ENCODE measurements around the gene RET. TPM values are rescaled to one million over a fixed set of nuclear protein-coding genes. Genes with fewer than 3 reads are reported as not detected.
"Not testable (repeated sequence)": the region's sequence is repeated elsewhere in the genome, so short reads cannot be mapped to it uniquely, and the experiment has no call there.

The RET gene
- total RNA-seq, 2 experiments from 2014 or later: 0.38 to 0.45 TPM

DNA sequence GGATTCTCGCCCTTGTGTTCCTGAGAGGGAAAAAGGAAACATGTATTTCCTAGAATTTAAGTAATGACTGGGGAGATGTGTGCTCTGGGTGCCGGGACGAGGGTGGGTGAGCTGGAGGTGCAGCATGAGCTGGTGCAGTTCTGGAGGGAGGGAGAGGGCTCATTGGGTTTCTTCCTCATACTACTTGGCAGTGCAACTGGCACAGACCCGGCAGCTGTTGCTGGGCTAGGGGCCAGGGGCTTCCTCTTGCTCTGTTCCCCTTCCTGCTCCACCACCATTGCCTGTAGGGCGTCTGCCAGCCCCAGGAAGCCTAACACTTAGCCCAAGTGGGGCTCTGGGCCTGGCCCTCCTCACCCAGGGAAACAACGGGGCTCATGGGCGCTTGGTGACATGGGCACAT is 5.9 kb downstream of the RET start:
- CTCF ChIA-PET: no interaction called here
- no peaks in the 10 kb centered on the region for H3K36me3 Mint-ChIP-seq
- no peak overlapping the region for H3K4me3 Mint-ChIP-seq
- H3K27me3 Mint-ChIP-seq: peaks cover 25% of the 10 kb centered on the region
- H3K9me3 Mint-ChIP-seq (ENCODE audit: low read depth): no peaks in the 10 kb centered on the region
- peaks cover 6% of the 10 kb centered on the region for H3K4me1 Mint-ChIP-seq
- ATAC-seq (no peak), DNase-seq (no peak)
- H3K27ac Mint-ChIP-seq: no peak overlapping the region

DNA sequence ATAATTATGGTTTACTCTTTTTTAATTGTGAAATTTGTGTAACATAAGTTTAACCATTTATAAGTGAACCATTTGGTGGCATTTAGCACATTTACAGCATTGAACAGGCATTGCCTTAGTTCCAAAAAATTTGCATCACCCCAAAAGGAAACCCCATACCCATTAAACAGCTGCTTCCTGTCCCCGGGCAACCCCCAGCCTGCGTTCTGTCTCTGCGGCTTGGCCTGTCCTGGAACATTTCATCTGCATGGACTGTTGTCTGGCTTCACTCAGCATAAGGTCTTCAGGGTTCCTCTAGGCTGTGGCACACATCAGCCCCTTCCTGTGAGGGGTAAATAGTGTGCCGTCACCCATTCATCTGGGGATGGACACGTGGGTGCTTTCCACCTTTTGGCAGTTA is 6.9 kb downstream of the RET start:
- Mint-ChIP-seq H3K36me3 (no peaks in the 10 kb centered on the region), H3K27ac (no peak overlapping the region), H3K4me3 (no peak overlapping the region), H3K4me1 (peaks cover 1% of the 10 kb centered on the region), H3K27me3 (peaks cover 16% of the 10 kb centered on the region), H3K9me3 (ENCODE audit: low read depth) (no peaks in the 10 kb centered on the region)
- CTCF ChIA-PET: no interaction called here
- ATAC-seq (no peak), DNase-seq (no peak)

DNA sequence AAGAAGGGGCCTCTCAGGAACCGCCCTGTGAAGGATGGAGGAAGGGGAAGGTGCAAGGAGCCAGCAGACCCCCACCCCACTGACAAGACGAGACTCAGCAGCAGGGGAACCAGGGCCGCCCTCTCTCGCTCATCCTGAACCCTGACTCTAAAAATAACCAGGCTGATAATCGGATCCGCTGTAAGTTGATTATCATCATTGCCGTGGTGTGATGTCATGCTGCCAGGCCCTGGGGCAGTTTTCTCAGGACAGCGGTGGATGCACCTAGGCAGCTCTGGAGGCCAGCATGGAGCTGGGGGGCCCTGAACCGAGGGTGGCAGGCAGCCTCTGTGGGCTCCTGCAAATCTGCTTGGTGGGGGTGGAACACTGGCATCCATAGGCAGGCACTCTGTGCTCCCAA is 7.9 kb downstream of the RET start:
- Mint-ChIP-seq H3K4me3 (no peak overlapping the region), H3K4me1 (peaks cover 1% of the 10 kb centered on the region), H3K36me3 (no peaks in the 10 kb centered on the region), H3K27me3 (peaks cover 6% of the 10 kb centered on the region), H3K27ac (no peak overlapping the region), H3K9me3 (ENCODE audit: low read depth) (no peaks in the 10 kb centered on the region)
- ATAC-seq (no peak), DNase-seq (no peak)
- CTCF ChIA-PET: interaction anchor here (1.5 kb wide), 1 partner anchor 10 kb away, joined by 4 read pairs; no protein-coding TSS in a partner anchor

DNA sequence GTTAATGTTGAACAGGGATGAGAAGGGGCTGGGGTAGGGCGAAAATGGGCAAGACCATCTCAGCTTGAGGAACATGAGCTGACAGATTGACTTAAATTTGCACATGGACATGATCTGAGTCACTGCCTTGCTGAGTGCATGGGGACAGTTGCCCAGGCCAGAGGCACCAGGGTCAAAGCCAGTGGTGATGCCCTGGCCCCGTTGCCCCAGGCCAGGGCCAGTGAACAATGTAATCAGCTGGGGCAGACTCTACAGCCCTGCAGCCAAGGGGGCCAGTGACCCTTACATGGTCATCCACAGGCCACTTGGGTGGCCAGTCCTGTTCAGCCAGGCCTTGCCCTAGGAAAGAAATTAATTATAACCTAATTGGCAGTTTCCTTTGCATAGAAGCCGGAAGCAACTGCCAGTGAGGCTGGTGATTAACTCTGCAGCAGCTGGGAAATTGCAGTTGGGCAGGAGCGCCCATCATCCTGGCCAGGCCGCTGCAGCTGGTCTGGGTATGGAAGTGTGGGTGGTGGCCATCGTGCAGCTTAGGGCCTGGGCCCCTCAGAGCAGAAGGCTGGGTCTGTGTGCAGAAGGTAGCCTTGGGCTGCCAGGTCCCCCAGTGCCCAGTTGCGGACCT is 9.6 kb downstream of the RET start:
- CTCF ChIA-PET: interaction anchor here (1.5 kb wide), 2 partner anchors 8 to 11 kb away, joined by 3 to 4 read pairs; no protein-coding TSS in a partner anchor
- ATAC-seq: no peak
- H3K4me1 Mint-ChIP-seq: peaks cover 1% of the 10 kb centered on the region
- H3K36me3 Mint-ChIP-seq: no peaks in the 10 kb centered on the region
- H3K27me3 Mint-ChIP-seq: peaks cover 5% of the 10 kb centered on the region
- no peak overlapping the region for H3K27ac Mint-ChIP-seq
- H3K9me3 Mint-ChIP-seq (ENCODE audit: low read depth): no peaks in the 10 kb centered on the region
- H3K4me3 Mint-ChIP-seq: no peak overlapping the region
- no peak for DNase-seq

DNA sequence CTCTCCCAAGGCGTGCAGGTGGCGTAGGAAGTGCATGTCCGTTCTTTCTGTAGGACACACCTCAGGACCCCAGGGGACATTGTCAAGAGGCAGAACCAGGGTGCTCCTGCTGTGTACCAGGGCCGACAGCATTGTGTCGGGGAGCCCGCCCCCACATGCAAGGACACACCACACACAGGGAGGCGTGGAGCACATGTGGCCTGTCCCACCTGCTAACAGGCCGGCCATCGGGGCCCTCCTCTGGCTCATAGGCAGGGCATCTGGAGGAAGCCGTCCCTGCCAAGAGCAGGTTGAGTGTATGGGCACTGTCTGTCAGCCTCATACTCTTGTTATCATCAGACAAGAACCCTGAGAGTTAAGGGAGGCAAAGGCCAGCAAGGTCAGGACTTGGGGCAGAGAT is 12.7 kb downstream of the RET start:
- CTCF ChIA-PET: no interaction called here

DNA sequence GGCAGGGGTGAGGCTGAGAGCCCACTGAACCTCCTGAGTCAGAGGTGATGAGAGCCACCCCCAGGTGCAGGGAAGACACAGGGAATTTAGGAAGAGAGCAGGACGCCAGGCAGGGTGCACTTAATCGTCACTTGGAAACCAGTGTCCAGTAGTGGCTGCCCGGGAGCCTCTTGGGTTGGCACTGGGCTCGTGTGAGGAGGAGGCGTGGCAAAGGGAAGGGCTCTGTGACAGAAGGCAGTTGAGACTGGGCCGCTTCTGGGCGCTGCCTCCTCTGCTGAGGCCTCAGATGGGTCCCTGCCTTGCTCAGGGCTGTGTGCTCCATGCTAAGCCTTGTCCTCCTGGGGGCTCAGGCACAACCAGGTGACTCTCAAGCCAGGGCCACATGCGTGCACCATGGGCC is 13.3 kb downstream of the RET start:
- CTCF ChIA-PET: no interaction called here
- Mint-ChIP-seq H3K4me3 (no peak overlapping the region), H3K27ac (no peak overlapping the region), H3K27me3 (peaks cover 16% of the 10 kb centered on the region), H3K36me3 (no peaks in the 10 kb centered on the region), H3K4me1 (no peaks in the 10 kb centered on the region), H3K9me3 (ENCODE audit: low read depth) (no peaks in the 10 kb centered on the region)
- DNase-seq (no peak), ATAC-seq (no peak)

More for the DNA sequence above, 12.7 kb downstream of the RET start:
- Mint-ChIP-seq H3K4me1 (no peaks in the 10 kb centered on the region), H3K27ac (no peak overlapping the region), H3K4me3 (no peak overlapping the region), H3K27me3 (peaks cover 16% of the 10 kb centered on the region), H3K9me3 (ENCODE audit: low read depth) (no peaks in the 10 kb centered on the region), H3K36me3 (no peaks in the 10 kb centered on the region)
- ATAC-seq (no peak), DNase-seq (no peak)

DNA sequence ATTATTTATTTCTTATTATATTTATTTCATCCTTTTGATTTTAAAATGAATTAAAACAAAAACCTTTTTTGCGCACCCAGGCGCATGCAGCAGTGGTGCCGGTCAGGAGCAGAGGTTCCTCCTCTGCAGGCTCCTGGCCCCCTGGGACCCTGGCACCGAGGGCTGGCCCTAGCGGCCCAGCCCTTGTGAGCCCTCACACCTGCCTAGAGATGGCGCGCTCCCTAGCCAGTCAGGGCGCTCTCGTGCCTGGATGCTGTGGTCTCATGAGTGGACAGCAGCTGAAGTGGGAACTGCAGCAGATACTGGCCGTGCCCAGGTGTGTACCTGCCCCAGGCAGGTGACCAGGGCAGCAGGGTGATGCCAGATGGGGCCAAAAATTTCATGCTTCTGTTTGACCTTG is 13.8 kb downstream of the RET start:
- DNase-seq (no peak), ATAC-seq (no peak)
- Mint-ChIP-seq H3K36me3 (no peaks in the 10 kb centered on the region), H3K27ac (no peak overlapping the region), H3K9me3 (ENCODE audit: low read depth) (no peaks in the 10 kb centered on the region), H3K27me3 (peaks cover 14% of the 10 kb centered on the region), H3K4me3 (no peak overlapping the region), H3K4me1 (no peaks in the 10 kb centered on the region)
- CTCF ChIA-PET: no interaction called here

DNA sequence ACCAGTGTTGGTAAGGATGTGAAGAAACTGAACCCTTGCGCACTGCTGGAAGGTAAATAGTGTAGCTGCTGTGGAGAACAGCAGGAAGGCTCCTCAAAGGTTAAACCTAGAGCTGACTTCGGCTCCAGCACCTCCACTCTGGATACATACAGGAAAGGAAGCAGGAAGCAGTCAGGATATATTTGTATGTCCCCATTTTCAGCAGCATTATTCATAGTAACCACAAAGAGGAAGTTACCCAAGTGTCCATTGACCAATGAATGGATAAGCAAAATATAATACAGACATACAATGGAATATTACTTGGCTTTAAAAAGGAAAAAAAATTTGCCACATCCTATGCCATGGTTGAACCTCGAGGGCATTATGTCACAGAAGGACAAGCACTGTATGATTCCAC is 15.0 kb downstream of the RET start:
- DNase-seq (no peak), ATAC-seq (no peak)
- Mint-ChIP-seq H3K27me3 (peaks cover 14% of the 10 kb centered on the region), H3K4me1 (no peaks in the 10 kb centered on the region), H3K36me3 (no peaks in the 10 kb centered on the region), H3K27ac (no peak overlapping the region), H3K9me3 (ENCODE audit: low read depth) (no peaks in the 10 kb centered on the region), H3K4me3 (no peak overlapping the region)
- CTCF ChIA-PET: no interaction called here

DNA sequence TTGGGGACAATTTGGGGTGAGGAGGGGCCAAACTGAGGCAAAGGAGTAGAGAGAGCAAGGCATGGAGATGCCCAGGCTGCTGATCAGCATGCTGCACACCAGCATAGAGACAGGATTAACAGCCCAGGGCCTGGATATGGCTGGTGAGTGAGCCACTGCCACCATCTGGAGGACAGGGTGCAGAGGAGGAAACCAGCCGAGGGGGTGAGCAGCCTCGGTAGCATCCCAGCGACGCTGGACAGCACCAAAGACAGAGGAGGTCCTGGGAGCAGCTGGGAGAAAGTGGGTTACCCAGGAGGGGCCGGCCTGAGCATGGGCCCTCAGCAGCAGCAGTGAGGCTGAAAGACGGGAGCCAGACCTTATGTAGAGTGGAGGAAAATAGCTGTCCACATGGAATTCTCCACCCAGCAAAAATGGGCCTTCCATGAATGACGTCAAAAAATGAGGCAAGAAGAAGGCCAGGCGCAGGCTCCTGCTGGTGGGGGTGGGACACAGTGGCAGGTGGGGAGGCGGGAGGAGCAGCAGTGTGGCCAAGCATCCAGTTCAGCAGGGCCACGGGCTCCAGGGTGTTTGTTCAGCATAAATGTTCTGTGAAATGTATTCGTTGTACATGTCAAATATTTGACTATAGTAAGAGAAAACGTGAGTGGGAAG is 16.7 kb downstream of the RET start:
- CTCF ChIA-PET: interaction anchor here (1.9 kb wide), 1 partner anchor 8 kb away, joined by 4 read pairs; no protein-coding TSS in a partner anchor
- Mint-ChIP-seq H3K4me3 (no peak overlapping the region), H3K27me3 (peaks cover 14% of the 10 kb centered on the region), H3K9me3 (ENCODE audit: low read depth) (no peaks in the 10 kb centered on the region), H3K4me1 (no peaks in the 10 kb centered on the region), H3K27ac (no peak overlapping the region), H3K36me3 (no peaks in the 10 kb centered on the region)
- ATAC-seq (no peak), DNase-seq (no peak)

DNA sequence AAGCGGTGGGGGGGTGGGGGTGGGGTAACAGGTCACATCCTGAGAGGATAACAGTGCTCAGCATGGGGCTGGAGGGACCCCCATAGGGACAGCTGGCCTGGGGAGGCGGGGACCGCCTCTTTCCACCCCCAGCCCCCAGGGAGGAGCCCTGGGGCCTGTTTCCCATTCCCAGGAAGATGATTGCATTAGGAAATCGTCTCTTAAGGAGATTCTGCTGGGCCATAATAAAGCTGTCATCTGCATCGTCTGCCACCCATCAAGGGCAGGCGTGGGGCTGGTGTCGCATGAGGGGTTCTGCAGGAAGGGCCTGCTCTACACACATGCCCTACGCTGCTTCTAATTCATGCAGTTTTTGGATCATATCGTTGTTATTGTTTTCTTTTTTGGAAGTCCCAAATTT is 17.2 kb downstream of the RET start:
- Mint-ChIP-seq H3K9me3 (ENCODE audit: low read depth) (no peaks in the 10 kb centered on the region), H3K4me1 (no peaks in the 10 kb centered on the region), H3K4me3 (no peak overlapping the region), H3K36me3 (no peaks in the 10 kb centered on the region), H3K27ac (no peak overlapping the region), H3K27me3 (peaks cover 14% of the 10 kb centered on the region)
- no peak for ATAC-seq
- CTCF ChIA-PET: interaction anchor here (1.9 kb wide), 1 partner anchor 8 kb away, joined by 4 read pairs; no protein-coding TSS in a partner anchor
- DNase-seq: no peak

DNA sequence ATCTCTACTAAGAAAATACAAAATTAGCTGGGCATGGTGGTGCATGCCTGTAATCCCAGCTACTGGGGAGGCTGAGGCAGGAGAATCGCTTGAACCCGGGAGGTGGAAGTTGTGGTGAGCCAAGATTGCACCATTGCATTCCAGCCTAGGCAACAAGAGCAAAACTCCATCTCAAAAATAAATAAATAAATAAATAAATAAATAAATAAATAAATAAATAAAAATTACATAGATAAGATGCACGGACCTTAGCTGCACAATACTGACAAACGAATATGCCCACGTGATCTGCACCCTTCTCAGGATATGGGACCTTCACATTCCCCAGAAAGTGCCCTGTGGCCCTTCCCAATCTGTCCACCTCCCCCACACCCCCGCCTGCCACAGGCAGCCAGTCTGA is 22.5 kb downstream of the RET start:
- DNase-seq; H3K36me3 Mint-ChIP-seq; H3K4me3 Mint-ChIP-seq; H3K9me3 Mint-ChIP-seq (ENCODE audit: low read depth); ATAC-seq; H3K27ac Mint-ChIP-seq; H3K4me1 Mint-ChIP-seq; CTCF ChIA-PET: not testable (repeated sequence)
- H3K27me3 Mint-ChIP-seq: peaks cover 24% of the 10 kb centered on the region

DNA sequence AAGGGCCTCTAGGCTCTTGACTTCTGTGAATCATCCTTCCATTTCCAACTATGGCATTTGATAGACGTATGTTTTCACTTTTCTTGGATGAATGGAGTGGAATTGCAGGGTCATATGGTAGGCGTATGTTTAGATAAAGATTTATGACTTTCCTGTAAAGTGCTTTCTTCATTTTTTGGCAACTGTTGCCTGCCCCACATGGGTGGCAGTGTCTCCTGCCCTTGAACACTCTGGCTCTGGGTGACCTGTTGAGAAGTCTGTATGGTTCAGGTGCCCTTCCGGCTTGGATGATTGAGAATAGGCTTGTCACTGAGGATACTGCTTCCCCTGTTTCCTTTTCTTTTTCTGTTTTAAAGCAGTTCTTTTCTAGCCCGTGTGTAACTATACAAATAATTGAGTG is 23.1 kb downstream of the RET start:
- Mint-ChIP-seq H3K27me3 (peaks cover 25% of the 10 kb centered on the region), H3K4me1 (peaks cover 5% of the 10 kb centered on the region), H3K36me3 (no peaks in the 10 kb centered on the region), H3K27ac (no peak overlapping the region), H3K9me3 (ENCODE audit: low read depth) (no peaks in the 10 kb centered on the region), H3K4me3 (no peak overlapping the region)
- CTCF ChIA-PET: no interaction called here
- DNase-seq: no peak
- ATAC-seq: no peak

DNA sequence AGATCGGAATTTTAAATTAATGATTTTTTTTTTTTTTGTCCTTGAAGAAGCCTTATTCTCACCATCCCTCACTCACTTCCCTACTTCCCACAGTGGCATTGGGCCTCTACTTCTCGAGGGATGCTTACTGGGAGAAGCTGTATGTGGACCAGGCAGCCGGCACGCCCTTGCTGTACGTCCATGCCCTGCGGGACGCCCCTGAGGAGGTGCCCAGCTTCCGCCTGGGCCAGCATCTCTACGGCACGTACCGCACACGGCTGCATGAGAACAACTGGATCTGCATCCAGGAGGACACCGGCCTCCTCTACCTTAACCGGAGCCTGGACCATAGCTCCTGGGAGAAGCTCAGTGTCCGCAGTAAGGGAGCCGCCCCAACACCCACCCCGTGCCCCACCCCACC is 23.5 kb downstream of the RET start:
- no peak overlapping the region for H3K27ac Mint-ChIP-seq
- CTCF ChIA-PET: no interaction called here
- peaks cover 28% of the 10 kb centered on the region for H3K27me3 Mint-ChIP-seq
- no peak for DNase-seq
- no peak overlapping the region for H3K4me3 Mint-ChIP-seq
- H3K4me1 Mint-ChIP-seq: peaks cover 8% of the 10 kb centered on the region
- no peaks in the 10 kb centered on the region for H3K9me3 Mint-ChIP-seq (ENCODE audit: low read depth)
- no peaks in the 10 kb centered on the region for H3K36me3 Mint-ChIP-seq
- ATAC-seq: no peak

DNA sequence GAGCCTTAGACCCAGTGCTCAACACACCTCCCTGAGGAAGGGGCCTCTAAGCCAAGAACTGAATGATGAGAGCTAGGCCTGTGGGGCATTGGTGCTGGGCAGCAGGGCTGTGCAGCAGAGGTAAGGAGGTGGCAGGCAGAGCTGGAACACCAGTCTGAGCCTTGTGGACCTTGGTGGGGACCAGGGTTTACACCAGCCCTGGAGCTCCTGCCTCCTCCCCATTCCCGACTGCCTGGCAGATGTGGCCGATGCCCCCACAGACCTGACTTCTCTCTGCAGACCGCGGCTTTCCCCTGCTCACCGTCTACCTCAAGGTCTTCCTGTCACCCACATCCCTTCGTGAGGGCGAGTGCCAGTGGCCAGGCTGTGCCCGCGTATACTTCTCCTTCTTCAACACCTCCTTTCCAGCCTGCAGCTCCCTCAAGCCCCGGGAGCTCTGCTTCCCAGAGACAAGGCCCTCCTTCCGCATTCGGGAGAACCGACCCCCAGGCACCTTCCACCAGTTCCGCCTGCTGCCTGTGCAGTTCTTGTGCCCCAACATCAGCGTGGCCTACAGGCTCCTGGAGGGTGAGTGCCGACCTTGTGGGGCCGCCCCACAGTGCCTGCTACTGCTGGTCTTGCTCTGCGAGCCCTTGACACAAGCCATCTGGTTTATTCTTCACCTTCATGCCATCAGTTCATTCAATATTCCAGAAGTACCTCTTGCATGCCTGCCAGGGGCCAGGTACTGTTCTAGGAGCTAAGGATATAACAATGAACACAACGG is 25.4 kb downstream of the RET start:
- Mint-ChIP-seq H3K27me3 (peaks cover 28% of the 10 kb centered on the region), H3K27ac (no peak overlapping the region), H3K9me3 (ENCODE audit: low read depth) (no peaks in the 10 kb centered on the region), H3K4me3 (no peak overlapping the region), H3K4me1 (peaks cover 26% of the 10 kb centered on the region), H3K36me3 (no peaks in the 10 kb centered on the region)
- ATAC-seq (no peak), DNase-seq (no peak)
- CTCF ChIA-PET: interaction anchor here (1.0 kb wide), 1 partner anchor 23 kb away, joined by 3 read pairs; no protein-coding TSS in a partner anchor
